Endothelial cell (in vitro differentiated cells): ENCODE measurements around the gene CHST3. TPM values are rescaled to one million over a fixed set of nuclear protein-coding genes. Genes with fewer than 3 reads are reported as not detected.
"Not testable (repeated sequence)": the region's sequence is repeated elsewhere in the genome, so short reads cannot be mapped to it uniquely, and the experiment has no call there.

ENCODE experiments used
- DNase-seq: peaks from one replicate; pipeline ENCODE4 v3.0.0; 2021; ENCODE audit warnings: low spot score
- H3K27ac Mint-ChIP-seq: one replicate; pipeline ENCODE4 v1.8.0; 2021; ENCODE audit warnings: mixed read lengths, inconsistent platforms; ENCODE audit not compliant: unreplicated experiment
- H3K27me3 Mint-ChIP-seq: one replicate; pipeline ENCODE4 v1.8.0; 2021; ENCODE audit warnings: mild to moderate bottlenecking, moderate library complexity, mixed read lengths, inconsistent platforms; ENCODE audit not compliant: unreplicated experiment
- H3K36me3 Mint-ChIP-seq: one replicate; pipeline ENCODE4 v1.8.0; 2021; ENCODE audit warnings: mild to moderate bottlenecking, low read depth, mixed read lengths, inconsistent platforms; ENCODE audit not compliant: unreplicated experiment
- H3K4me1 Mint-ChIP-seq: one replicate; pipeline ENCODE4 v1.8.0; 2021; ENCODE audit warnings: mild to moderate bottlenecking, mixed read lengths, inconsistent platforms; ENCODE audit not compliant: unreplicated experiment
- H3K4me3 Mint-ChIP-seq: one replicate; pipeline ENCODE4 v1.8.0; 2021; ENCODE audit warnings: mild to moderate bottlenecking, mixed read lengths, inconsistent platforms; ENCODE audit not compliant: unreplicated experiment
- H3K9me3 Mint-ChIP-seq: one replicate; pipeline ENCODE4 v1.8.0; 2021; ENCODE audit warnings: mixed read lengths, inconsistent platforms; ENCODE audit not compliant: unreplicated experiment
- total RNA-seq: library from RNA; stranded (reverse); fragmentation: NEBNext Ultra II Directional; extraction: Animal tissue kit (Norgen Biotek cat#: 25700); gene quantifications from one replicate; pipeline ENCODE4 v1.2.1, GENCODE V29; 2021; ENCODE audit not compliant: unreplicated experiment
- TF ChIP-seq, protein P1 (sequence below): fragments of 200-600 bp; sonication (generic); IDR thresholded peaks from one replicate; pipeline ENCODE4 v1.5.0; 2021; ENCODE audit warnings: antibody characterized with exemption; ENCODE audit not compliant: unreplicated experiment

The CHST3 gene
- total RNA-seq, 1 donor from 2014 or later: 3.8 TPM

- H3K27me3 Mint-ChIP-seq: peaks cover 8% of the 10 kb centered on the region
- TF ChIP-seq, protein P1, sequence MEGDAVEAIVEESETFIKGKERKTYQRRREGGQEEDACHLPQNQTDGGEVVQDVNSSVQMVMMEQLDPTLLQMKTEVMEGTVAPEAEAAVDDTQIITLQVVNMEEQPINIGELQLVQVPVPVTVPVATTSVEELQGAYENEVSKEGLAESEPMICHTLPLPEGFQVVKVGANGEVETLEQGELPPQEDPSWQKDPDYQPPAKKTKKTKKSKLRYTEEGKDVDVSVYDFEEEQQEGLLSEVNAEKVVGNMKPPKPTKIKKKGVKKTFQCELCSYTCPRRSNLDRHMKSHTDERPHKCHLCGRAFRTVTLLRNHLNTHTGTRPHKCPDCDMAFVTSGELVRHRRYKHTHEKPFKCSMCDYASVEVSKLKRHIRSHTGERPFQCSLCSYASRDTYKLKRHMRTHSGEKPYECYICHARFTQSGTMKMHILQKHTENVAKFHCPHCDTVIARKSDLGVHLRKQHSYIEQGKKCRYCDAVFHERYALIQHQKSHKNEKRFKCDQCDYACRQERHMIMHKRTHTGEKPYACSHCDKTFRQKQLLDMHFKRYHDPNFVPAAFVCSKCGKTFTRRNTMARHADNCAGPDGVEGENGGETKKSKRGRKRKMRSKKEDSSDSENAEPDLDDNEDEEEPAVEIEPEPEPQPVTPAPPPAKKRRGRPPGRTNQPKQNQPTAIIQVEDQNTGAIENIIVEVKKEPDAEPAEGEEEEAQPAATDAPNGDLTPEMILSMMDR: no peak
- DNase-seq: no peak
- H3K4me1 Mint-ChIP-seq: peaks cover 19% of the 10 kb centered on the region
- H3K4me3 Mint-ChIP-seq: no peak overlapping the region
- no peaks in the 10 kb centered on the region for H3K36me3 Mint-ChIP-seq
- H3K9me3 Mint-ChIP-seq: no peaks in the 10 kb centered on the region
- no peak overlapping the region for H3K27ac Mint-ChIP-seq
Observed at GRCh38 chr10:71984809-71985388, 20.7 kb downstream of the CHST3 start.

GRCh38 chr10:71985542-71986250 lies 21.5 kb downstream of the CHST3 start:
- Mint-ChIP-seq H3K27ac (no peak overlapping the region), H3K36me3 (no peaks in the 10 kb centered on the region), H3K27me3 (peaks cover 8% of the 10 kb centered on the region), H3K4me1 (peaks cover 19% of the 10 kb centered on the region), H3K9me3 (no peaks in the 10 kb centered on the region), H3K4me3 (no peak overlapping the region)
- DNase-seq: no peak
- TF ChIP-seq, protein P1: no peak

DNA sequence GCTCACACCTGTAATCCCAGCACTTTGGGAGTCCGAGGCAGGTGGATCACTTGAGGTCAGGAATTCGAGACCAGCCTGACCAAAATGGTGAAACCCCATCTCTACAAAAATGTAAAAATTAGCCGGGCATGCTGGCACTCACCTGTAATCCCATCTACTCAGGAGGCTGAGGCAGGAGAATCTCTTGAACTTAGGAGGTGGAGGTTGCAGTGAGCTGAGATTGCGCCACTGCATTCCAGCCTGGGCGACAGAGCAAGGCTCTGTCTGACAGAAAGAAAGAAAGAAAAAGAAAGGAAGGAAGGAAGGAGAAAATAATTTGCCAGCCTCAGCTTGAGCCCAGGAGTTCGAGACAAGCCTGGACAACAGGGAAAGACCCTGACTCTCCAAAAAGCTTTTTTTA lies 24.7 kb downstream of the CHST3 start:
- not testable (repeated sequence) for H3K4me3 Mint-ChIP-seq, DNase-seq, H3K9me3 Mint-ChIP-seq, H3K27ac Mint-ChIP-seq, H3K27me3 Mint-ChIP-seq, H3K36me3 Mint-ChIP-seq
- peaks cover 18% of the 10 kb centered on the region for H3K4me1 Mint-ChIP-seq

DNA sequence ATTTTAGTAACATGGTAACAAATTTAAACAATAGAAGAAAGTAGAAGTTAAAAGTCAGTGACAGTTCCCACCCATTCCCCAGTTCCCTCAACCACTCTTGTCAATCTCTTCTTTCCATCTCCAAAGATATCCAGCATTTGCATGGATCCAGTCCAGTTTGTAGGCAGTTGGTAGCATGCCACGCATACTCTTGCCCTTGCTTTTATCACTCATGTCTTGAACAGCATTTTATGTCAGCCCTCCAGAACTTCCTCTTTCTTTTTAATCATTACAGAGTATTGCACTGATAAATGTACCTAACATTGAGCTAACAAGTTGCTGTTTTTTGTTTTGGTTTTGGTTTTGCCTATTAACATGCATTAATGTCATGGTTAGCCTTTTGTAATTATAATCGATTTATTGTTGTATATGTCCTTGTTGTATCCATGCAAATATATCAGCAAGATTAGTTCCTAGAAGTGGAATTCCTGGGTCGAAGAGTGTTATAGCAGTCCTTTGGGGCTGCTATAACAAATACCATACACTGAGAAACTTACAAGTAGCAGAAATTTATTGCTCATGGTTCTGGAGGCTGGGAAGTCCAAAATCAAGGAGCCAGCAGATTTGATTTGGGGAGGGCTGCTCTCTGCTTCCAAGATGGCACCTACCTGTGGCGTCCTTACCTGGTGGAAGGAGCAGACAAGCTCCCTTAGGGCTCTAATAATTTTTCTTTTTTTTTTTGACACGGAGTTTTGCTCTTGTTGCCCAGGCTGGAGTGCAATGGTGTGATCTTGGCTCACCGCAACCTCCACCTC lies 25.7 kb downstream of the CHST3 start:
- H3K4me3 Mint-ChIP-seq: no peak overlapping the region
- H3K27me3 Mint-ChIP-seq: peaks cover 2% of the 10 kb centered on the region
- no peak for DNase-seq
- H3K27ac Mint-ChIP-seq: no peak overlapping the region
- no peaks in the 10 kb centered on the region for H3K9me3 Mint-ChIP-seq
- TF ChIP-seq, protein P1: no peak
- H3K36me3 Mint-ChIP-seq: no peaks in the 10 kb centered on the region
- H3K4me1 Mint-ChIP-seq: peaks cover 11% of the 10 kb centered on the region

GRCh38 chr10:71990706-71991269 lies 26.6 kb downstream of the CHST3 start:
- DNase-seq: no peak
- TF ChIP-seq, protein P1: no peak
- peaks cover 4% of the 10 kb centered on the region for H3K4me1 Mint-ChIP-seq
- H3K36me3 Mint-ChIP-seq: no peaks in the 10 kb centered on the region
- H3K9me3 Mint-ChIP-seq: no peaks in the 10 kb centered on the region
- no peak overlapping the region for H3K4me3 Mint-ChIP-seq
- H3K27me3 Mint-ChIP-seq: no peaks in the 10 kb centered on the region
- H3K27ac Mint-ChIP-seq: no peak overlapping the region
